Retina (tissue), 1 donor: ENCODE data around the gene BABAM2.

Source experiments
- DNase-seq: peaks from one replicate; pipeline ENCODE4 v3.0.0-alpha.2; 2016

Gene BABAM2

GRCh38 chr2:28269019-28269784 lies 378.7 kb downstream of the BABAM2 start:
- DNase-seq: no peak

GRCh38 chr2:28270456-28271152 lies 380.1 kb downstream of the BABAM2 start:
- no peak for DNase-seq

DNA sequence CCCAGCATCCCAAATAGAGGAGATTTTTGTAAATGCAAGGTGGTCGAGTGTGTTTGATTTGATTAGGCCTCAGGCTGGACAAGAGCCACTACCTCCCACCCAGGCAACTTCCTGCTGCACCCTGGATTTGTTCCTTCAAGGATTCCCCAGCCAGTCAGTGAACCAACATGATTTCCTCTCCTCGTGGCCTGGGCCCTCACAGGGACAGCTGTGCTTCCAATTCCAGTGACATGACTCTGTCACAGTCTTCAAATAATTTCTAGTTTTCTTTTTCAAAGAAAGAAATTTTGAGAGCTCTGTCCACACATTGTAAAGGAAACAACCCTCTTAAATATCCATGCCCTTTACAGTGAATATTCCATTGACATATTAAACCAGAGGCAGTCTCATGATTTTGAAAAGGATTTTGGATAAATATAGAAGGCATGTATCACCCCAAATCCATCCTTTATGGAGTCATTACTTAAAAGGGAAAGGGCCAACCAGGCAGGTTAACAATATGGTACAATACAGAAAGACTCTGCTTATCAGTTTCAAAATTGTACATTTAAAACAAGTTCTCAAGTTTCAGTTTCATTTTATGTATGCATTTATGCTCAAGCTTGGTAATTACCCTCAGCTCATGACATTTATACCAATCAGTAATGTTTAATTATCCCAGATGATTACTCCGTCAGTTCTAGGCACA lies 380.8 kb downstream of the BABAM2 start:
- no peak for DNase-seq

DNA sequence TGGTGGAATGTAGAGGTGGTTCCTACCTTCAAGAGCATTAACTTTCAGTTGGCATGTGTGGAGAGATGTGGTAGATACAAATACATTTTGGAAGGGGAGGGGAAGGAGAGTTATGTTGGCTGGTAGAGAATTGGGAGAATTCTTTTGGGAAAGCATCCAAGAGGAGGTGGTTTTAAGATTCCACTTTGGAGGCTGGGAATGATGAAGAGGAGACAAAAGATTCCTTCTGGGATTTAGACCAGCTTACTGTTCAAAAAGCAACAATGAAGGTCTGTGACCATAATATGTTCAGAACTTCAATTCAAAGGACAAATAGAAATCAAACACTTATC lies 381.4 kb downstream of the BABAM2 start:
- DNase-seq: no peak

- no peak for DNase-seq
Measured at GRCh38 chr2:28273751-28274150, 383.2 kb downstream of the BABAM2 start.

- DNase-seq: no peak
Measured at GRCh38 chr2:28274911-28275685, 384.6 kb downstream of the BABAM2 start.

DNA sequence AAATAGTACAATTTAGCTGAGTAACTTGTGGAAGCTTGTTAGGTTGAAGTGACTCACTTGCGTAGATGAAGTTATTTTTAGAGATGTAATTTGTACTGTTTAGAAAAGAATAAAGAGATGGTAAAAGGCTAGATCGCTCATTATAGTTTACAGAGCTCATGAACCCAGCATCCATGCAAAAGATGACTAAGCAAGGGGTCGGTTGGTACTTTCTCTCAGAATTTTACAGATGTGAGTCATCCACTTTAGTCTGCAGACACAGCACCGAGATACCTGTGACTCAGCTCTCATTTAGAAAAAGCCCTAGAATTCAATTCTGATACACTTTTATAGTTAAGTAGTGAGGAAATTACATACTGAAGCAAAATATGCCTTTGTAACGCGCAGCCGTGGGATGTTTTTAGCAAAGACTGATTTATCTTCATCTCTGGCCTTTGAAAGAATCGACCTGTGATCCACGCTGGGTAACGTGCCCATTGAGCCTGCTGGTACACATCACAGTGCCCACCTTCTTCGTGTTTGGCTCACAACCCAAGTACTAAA lies 385.6 kb downstream of the BABAM2 start:
- no peak for DNase-seq

DNA sequence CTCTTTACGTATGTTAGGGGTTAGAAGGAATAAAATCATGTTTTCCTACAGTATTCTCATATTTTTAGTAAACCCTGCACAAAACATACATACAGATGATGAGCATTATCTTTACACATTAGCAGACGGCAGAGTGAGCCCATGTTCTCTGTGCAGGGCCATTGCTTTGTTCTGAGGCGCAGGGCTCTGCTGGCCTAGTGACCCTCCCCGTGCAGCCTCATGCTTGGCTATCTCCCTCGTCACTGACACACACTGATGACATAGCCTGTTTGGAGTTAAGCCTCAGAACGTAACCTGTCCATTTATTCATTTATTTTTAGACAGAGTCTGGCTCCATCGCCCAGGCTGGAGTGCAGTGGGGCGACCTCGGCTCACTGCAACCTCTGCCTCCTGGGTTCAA lies 386.3 kb downstream of the BABAM2 start:
- no peak for DNase-seq

GRCh38 chr2:28277466-28277865 lies 386.9 kb downstream of the BABAM2 start:
- no peak for DNase-seq

DNA sequence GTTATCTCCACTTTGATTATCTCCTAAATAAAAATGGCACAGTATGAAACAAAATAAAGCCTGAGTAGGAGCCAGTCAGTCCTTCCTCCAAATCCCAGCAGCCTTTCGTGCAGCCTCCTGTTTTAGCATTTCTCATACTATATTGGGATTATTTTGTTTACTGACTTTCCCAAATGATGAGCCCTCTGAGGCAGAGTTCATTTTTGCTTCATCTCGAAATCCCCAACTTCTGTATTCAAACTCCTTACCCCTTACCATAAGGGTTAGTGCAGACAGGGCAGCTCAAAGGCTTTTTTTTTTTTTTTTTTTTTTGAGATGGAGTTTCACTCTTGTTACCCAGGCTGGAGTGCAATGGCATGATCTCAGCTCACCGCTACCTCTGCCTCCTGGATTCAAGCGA lies 388.8 kb downstream of the BABAM2 start:
- DNase-seq: no peak

GRCh38 chr2:28280619-28281018 lies 390.1 kb downstream of the BABAM2 start:
- DNase-seq: no peak

- no peak for DNase-seq
Measured at GRCh38 chr2:28281739-28282138, 391.2 kb downstream of the BABAM2 start.

DNA sequence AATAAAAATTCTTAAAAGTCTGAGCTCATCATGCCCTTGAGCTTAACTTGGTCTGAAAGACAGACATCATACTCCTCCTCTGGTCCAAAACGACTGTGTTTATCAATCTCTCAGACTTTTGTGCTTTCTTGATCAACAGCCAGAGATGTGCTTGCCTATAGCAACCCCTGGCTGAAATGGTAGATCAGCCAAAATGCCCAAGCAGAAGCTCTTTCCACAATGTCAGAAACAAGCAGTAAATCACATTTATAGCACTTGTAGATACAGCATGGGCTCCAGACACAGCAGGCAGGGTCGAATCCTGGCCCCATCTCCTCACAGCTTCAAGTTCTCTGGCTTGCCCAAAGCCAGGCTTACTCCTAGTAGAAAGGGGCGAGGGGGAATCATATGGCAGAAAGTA lies 391.7 kb downstream of the BABAM2 start:
- DNase-seq: no peak

DNA sequence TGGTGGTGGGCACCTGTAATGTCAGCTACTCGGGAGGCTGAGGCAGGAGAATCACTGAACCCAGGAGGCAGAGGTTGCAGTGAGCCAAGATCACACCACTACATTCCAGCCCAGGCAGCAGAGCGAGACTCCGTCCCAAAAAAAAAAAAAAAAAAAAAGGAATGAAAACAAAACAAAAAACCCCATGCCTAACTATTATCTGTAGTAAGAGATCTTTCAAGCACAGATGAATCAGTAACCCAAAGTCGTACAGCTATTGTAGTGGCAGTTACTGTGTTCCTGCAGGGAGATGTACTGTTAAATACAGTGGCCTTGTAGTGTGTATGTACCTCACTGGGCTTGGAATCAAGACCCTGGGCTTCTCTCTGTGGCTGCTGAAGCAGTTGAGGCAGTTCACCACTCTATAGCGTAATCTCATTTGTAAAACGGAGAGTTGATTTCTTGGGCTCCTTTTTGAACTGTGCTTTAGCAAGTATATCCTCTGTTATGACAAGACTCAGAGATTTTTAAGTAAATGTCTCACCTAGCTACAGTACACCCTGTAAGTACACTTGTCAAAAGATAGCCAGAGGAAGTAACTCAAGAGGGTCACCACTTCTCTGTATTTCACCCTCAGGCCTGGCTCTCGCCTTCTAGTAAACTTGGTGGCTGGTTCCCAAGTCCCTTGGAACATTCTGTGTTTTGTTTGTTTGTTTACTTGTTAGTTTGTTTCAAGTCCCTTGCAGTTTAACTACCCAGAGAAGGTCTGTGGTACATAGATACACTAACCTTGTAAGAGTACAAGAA lies 392.5 kb downstream of the BABAM2 start:
- DNase-seq: no peak

- DNase-seq: no peak
Measured at GRCh38 chr2:28283861-28284260, 393.3 kb downstream of the BABAM2 start.

GRCh38 chr2:28286678-28287077 lies 396.1 kb downstream of the BABAM2 start:
- no peak for DNase-seq

- no peak for DNase-seq
Measured at GRCh38 chr2:28287256-28287915, 396.9 kb downstream of the BABAM2 start.

DNA sequence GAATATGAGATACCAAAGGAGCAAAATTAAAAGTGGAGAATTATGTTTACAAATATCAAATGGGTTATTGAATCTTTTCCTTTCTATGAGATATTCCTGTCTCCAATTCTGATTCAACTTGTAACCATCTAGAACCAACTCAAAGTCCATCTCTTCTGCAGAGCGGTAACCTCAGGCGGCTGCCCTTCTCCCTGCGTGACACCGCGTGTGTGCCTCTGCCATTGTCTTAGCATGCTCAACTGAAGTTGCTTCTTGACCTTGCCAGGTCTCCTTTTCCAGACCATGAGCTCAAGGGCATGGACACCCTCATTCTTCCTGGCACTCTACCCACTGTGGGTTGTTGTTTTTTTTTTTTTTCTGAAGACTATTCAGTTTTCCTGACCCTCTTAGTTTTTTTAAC lies 398.1 kb downstream of the BABAM2 start:
- DNase-seq: no peak

DNA sequence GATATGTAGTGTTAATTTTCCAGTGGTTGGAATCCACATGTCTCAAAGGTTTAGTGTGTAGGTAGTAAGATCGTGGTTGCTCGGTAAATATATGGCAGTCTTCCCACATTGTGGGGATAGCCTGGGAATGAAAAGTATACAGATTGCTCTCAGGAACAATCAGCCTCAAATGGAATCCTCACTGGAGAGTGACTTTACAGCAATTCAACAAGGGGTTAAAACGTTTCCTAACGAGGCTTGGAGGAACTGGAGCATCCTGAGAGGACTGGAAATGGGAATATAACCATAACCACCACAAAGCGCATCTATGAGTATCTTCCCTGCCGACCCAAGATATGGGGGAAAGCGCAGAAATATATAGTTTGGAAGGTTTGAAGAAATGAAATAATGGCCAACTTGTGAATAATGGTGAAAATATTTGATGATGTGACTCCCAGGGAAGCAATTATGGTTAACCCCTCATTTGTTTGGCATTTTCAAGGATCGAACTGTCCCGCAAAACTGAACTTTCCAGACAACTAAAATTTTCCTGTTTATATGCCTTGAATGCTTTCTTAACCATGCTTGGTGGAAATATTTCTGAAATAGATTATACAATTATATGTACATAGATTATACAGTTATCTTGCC lies 401.4 kb downstream of the BABAM2 start:
- DNase-seq: no peak

DNA sequence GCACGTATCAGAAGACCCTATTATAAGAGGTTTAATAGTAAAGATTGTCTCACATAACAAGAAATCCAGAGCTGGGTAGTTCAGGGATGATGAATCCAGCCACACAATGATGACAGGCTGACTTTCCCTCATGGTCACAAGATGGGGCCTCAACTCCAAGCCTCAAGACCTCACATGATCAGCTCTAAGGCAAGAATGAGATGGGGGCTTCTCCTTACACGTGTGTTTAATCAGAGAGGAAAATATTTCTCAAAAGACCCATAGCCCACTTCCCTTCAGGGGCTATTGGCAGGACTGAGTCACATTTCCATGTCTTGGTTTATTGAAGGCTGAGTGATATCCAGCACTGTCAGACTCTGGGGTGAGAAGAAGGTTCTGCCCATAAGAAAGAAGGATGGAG lies 402.0 kb downstream of the BABAM2 start:
- DNase-seq: no peak

GRCh38 chr2:28293416-28293815 lies 402.9 kb downstream of the BABAM2 start:
- DNase-seq: no peak
